GM19438 (cell line): ENCODE results near the gene CAPG.

Experiments used
- ATAC-seq: cut with Tn5 transposase; IDR thresholded peaks from one replicate; pipeline ENCODE4 v1.9.1; 2021; ENCODE audit warnings: low read depth; ENCODE audit not compliant: unreplicated experiment

The CAPG gene

DNA sequence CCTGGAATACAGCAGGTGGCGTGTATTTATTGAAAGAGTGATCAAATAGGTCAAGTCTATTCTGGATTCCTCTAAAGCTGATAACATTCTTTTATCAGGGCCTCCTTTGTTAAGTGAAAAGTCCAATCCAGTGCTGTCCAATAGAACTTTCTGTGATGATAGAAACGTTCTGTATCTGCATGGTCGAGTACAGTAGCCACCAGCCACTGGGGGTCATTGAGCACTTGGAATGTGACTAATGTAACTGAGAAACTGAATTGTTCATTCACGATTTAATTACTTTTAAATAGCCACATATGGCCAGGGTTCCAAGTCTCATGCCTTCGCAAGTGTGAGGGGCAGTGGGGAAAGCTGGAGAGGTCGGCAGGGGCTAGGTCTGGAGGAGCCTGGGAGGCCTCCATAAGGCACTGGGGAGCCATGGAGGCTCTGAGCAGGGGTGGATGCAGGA lies 28.9 kb upstream of the CAPG start:
- no peak for ATAC-seq

DNA sequence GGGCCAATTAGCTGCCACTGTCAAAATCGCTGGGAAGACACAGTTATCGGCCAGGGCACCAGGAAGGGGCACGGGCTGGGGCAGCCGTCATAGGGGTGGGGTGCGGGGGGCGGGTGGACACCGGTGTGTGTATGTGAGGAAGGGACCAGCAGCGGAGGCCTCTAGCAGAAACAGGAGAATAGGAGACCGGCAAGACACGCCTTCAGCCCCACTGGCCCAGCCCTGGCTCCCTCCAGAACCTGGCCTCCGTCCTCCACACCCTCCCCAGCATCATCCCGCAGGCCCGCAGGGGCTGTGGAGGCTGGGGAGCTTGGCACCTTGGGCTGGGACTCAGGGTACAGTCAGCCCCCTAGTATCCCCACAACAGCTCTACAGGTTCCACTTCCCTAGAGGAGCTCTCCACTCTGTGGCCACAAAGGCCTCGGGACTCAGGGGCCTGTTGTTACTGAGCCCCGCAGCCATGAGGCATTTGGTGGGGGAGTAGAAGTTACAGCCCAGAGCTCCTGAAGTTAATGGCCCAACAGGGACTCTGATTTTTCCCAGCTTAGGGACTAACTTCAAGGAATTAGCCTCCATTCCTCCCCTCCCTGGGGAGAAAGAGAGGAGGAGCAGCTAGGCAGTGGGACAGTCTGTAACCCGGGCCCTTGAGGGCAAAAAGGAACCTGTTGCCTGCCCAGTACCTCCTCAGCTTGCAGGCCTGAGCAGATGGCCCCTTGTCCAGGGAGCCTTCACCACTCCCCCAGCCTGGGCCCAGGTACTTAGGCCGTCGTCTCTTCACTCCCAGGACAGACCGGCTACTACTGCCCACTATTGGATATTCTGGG lies 28.2 kb upstream of the CAPG start:
- no peak for ATAC-seq

- peak; percentile 75 for ATAC-seq
Measured at GRCh38 chr2:85437488-85438200, 27.5 kb upstream of the CAPG start.

DNA sequence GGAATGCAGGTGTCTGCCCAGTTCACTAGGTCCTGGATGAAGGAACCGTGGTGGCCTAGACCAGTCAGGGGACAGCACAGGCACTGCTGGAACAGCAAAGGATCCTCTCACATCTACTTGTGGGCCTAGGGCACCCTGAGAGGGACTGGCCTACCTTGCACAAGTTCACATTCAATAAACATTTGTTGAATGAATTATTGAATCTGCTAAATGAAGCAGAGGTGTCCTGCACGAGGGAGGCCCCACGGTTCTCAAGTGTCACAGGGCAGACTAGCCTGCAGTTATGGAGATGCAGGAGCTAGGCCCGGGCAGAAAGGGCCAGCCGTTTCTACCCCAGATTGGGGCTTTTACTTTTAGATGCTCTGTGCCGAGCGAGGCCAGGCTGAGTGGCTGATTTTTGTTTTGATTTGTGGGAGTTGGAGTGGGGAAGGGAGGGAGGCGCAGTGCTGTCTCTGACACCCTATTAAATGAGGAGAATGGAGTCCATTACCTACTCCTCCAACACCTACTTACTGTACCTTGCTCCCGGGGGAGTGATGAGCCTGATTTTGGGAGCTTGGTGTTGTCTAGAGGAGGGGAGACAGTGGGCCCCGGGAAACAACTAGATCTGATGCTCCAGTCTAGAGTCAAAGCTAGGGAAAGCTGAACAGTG lies 26.8 kb upstream of the CAPG start:
- no peak for ATAC-seq

GRCh38 chr2:85435981-85436835 lies 26.0 kb upstream of the CAPG start:
- ATAC-seq, result no peak

DNA sequence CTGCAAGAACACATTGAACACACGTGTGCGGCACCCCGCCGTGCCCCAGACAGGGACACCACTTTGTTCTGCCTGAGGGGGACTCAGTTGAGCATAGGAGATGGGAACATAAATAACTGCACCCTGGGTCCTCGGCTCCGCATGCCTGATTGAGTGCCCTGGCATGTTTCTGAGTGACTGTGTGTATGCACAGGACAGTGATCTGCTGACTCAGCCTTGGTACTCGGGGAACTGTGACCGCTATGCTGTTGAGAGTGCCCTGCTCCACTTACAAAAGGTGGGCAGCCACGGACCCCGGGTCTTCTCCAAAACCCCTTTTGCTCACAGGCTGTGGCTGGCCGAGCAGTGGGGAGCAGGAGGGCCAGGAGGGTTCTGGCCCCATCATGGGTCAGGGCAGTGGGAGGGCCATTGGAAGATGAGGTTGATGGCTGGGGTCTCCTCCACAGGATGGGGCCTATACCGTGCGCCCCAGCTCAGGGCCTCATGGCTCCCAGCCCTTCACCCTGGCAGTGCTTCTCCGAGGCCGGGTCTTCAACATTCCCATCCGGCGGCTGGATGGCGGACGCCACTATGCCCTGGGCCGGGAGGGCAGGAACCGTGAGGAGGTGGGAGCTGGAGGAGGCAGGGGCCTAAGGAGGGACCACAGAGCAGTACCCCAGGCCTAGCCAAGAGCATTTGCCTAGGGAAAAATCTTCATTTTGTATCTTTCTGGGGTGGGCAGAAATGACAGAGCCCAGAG lies 25.2 kb upstream of the CAPG start:
- no peak for ATAC-seq

GRCh38 chr2:85434696-85435095 lies 24.5 kb upstream of the CAPG start:
- ATAC-seq, result no peak

- no peak for ATAC-seq
Measured at GRCh38 chr2:85433511-85434089, 23.4 kb upstream of the CAPG start.

DNA sequence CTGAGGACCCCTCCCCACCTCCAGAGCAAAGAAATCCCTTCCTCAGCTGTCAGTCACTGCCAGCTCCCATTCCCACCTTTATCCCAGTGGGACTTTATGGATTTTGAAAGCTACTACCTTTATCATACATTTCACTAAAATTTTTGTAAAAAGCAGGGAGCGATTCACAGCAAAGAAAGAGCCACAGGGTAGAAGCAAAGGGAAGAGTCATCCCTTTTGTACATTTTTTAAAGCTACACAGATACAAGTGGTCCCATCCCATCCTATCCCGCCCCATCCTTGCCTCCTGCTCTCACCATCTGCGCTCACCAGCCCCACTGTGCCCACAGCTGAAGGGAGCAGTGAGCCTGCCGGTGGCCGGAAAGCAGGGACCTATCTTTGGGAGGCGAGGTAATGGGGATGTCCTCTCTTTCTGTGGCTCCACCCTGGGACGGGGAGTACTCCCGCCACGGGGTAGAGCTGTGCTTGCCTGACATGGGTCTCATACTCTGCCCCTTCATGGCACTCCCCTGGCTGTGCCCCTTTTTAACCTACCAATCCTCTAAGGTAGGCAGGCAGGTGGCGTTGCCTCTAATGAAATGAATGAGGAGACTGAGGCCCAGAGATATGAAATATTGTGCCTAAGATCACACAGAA lies 21.5 kb upstream of the CAPG start:
- no peak for ATAC-seq

DNA sequence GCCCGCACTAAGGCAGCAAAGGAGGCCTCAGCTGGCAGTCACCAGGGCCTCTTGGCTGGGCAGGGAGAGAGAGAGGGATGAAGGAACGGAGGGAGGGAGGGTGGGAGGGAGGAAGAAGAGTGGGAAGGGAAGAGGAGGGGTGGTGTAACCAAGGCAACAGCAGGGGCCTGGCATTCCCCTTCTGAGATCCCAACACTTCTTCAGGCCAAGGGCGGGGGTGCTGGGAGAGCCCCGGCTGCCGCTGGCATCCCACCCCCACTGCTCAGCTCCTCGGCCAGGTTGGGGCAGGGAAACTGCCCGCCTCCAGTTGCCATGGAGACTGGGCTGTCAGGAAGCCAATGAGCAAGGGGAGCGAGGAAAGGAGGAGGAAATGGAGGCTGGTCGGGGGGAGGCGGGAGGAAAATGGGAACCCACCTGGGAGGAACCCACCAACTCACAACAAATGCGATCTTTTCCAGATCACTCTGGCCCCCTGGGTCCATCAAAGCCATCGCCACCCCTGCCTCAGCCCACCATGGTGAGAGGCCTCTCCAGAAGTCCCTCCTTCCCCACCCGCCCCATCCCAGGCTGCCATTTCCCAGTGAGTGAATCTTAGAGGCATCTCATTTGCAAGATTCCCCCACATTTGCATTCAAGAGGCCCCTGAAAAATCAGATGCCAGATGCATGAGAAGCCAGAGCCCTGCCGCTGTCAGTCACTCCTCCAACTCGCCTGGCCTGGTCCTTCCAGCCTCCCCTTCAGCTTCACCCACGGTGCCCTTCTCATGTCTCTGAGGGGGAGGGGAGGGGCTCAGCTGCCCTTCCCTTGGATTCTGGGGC lies 20.8 kb upstream of the CAPG start:
- no peak for ATAC-seq

- ATAC-seq, result no peak
Measured at GRCh38 chr2:85429924-85430289, 19.7 kb upstream of the CAPG start.

- ATAC-seq, result no peak
Measured at GRCh38 chr2:85429213-85429923, 19.2 kb upstream of the CAPG start.

DNA sequence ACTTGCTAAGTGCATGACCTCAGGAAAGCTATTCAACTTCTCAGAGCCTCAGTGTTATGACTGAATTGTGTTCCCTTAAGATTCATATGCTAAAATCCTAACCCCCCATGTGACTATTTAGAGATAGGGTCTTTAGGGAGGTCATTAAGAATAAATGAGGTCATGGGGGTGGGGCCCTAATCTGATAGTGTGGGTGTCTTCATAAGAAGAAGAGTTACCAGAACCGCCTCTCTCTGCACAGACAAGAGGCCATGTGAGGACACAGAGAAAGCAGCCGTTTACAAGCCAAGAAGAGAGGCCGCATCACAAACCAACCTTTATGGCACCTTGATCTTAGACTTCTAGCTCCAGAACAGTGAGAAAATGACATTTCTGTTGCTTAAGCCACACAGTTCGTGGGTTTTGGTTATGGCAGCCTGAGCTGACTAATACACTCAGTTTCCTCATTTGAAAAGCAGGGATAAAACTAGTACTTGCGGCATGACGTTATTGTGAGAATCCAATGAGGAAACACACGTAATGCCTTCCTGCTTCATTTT lies 18.2 kb upstream of the CAPG start:
- ATAC-seq, result no peak

- no peak for ATAC-seq
Measured at GRCh38 chr2:85427300-85427835, 17.2 kb upstream of the CAPG start.

GRCh38 chr2:85425588-85425987 lies 15.4 kb upstream of the CAPG start:
- no peak for ATAC-seq

- ATAC-seq, result no peak
Measured at GRCh38 chr2:85423525-85423924, 13.4 kb upstream of the CAPG start.

DNA sequence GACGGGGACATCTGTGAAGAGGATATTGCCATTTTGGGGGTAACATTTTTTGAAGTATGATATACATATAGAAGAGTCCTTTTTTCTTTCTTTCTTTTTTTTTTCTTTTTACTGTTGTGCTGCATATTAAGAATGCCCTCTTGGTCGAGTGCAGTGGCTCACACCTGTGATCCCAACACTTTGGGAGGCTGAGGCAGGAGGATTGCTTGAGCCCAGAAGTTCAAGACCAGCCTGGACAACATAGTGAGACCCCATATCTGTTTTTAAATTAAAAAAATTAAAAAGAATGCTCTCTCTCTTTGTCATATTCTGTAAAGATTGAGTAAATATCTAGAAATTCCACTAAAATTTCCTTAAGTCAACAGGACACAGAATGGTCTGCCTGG lies 11.9 kb upstream of the CAPG start:
- no peak for ATAC-seq
